ENCODE results near the gene IRX1.

DNA sequence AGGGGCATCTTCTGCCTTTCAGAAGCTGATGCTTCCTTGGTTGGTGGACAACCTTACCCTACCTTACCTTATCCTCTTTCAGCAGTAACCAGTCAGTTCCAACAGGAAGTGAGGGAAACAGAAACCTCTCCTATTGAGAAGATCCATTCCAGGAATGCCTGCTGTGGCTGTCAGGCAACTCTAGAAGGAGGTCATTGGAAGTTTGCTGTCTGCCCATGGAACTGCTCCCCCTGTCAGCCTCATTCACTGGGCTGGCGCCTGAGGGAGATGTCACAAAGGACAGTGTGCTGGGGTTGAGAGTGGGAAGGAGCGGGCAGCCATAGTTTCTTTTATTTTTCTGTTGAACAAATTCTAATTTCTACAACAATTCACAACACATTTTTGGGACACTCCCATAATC, 54.7 kb downstream of the IRX1 start:
- TF ChIP-seq POLR2A (IDR thresholded peaks at IDR 0.05), result no peak
- TF ChIP-seq, protein P1, sequence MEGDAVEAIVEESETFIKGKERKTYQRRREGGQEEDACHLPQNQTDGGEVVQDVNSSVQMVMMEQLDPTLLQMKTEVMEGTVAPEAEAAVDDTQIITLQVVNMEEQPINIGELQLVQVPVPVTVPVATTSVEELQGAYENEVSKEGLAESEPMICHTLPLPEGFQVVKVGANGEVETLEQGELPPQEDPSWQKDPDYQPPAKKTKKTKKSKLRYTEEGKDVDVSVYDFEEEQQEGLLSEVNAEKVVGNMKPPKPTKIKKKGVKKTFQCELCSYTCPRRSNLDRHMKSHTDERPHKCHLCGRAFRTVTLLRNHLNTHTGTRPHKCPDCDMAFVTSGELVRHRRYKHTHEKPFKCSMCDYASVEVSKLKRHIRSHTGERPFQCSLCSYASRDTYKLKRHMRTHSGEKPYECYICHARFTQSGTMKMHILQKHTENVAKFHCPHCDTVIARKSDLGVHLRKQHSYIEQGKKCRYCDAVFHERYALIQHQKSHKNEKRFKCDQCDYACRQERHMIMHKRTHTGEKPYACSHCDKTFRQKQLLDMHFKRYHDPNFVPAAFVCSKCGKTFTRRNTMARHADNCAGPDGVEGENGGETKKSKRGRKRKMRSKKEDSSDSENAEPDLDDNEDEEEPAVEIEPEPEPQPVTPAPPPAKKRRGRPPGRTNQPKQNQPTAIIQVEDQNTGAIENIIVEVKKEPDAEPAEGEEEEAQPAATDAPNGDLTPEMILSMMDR (IDR thresholded peaks at IDR 0.05), result no peak

Measured in esophagus squamous epithelium (tissue), 4 donors.